IPS-18c (cell line): ENCODE results near the gene TMEM50B.
A peak's percentile ranks its signal among the peaks of the same experiment; 100 is the strongest.
"Not testable (repeated sequence)": the region's sequence is repeated elsewhere in the genome, so short reads cannot be mapped to it uniquely, and the experiment has no call there.

ENCODE experiments used
- H3K4me3 ChIP-seq: 2 replicates; pipeline ENCODE4 v1.7.0; 2013; ENCODE audit warnings: low read depth, mild to moderate bottlenecking, low read length, moderate library complexity; ENCODE audit not compliant: insufficient read depth
- H3K9me3 ChIP-seq: one replicate; pipeline ENCODE4 v1.6.1; 2013; ENCODE audit warnings: mild to moderate bottlenecking, low read length, moderate library complexity; ENCODE audit not compliant: control insufficient read depth, insufficient read depth

Gene TMEM50B

DNA sequence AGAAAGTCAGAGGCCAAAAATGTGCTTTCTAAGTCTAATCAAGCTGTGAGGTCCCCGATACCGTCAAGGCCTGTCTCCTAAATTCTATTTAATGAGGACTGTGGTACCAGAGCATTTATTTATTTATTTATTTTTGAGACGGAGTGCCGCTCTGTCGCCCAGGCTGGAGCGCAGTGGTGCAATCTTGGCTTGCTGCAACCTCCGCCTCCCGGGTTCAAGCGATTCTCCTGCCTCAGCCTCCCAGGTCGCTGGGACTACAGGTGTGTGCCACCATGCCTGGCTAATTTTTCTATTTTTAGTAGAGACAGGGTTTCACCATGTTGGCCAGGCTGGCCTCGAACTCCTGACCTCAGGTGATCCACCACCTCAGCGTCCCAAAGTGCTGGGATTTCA lies 67.3 kb downstream of the TMEM50B start:
- not testable (repeated sequence) for H3K9me3 ChIP-seq, H3K4me3 ChIP-seq

DNA sequence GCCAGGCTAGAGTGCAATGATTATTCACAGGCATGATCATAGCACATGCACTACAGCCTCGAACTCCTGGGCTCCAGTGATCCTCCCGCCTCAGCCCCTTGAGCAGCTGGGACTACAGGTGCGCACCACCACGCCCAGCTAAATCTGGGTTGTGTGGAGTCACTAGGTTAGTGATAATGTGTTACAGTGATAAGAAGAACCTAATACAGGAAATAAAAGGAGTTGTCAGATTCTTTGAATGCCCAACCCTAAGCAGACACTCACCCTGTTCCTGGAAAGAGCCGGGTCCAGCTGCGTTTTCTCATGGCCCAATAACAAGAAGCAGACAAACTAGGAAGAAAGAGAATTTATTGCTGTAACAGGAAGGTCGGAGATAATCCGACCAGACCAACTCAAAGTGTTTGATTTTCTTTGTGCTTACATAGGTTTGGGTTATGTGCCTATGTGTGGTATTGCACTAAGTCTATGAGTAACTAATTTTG lies 67.8 kb downstream of the TMEM50B start:
- Histone ChIP-seq H3K4me3 (no peak overlapping the region), H3K9me3 (peaks cover 2% of the 10 kb centered on the region)

GRCh38 chr21:33406493-33406892 lies 73.3 kb downstream of the TMEM50B start:
- Histone ChIP-seq H3K4me3 (no peak overlapping the region), H3K9me3 (no peaks in the 10 kb centered on the region)

GRCh38 chr21:33403786-33404585 lies 75.8 kb downstream of the TMEM50B start:
- Histone ChIP-seq H3K4me3 (peak overlapping the region; percentile 75), H3K9me3 (no peaks in the 10 kb centered on the region)

GRCh38 chr21:33403128-33403785 lies 76.5 kb downstream of the TMEM50B start, which contains the start of gene IFNGR2:
Gene IFNGR2, plus strand, starts transcription at chr21:33403413. Its CDS starts 131 bp downstream, at chr21:33403544.
- no peaks in the 10 kb centered on the region for H3K9me3 ChIP-seq
- H3K4me3 ChIP-seq = peak within 1 kb of the TSS; percentile 75

- peak overlapping the region; percentile 43; the same call in 1 of the 2 replicates for H3K4me3 ChIP-seq
Measured at GRCh38 chr21:33402001-33402979, 77.5 kb downstream of the TMEM50B start.

GRCh38 chr21:33401630-33401992 lies 78.2 kb downstream of the TMEM50B start:
- Histone ChIP-seq H3K9me3 (no peaks in the 10 kb centered on the region), H3K4me3 (no peak overlapping the region)

More at GRCh38 chr21:33402001-33402979, 77.5 kb downstream of the TMEM50B start:
- no peaks in the 10 kb centered on the region for H3K9me3 ChIP-seq
